ENCODE results near the gene C4orf17. TPM values are rescaled to one million over a fixed set of nuclear protein-coding genes. Genes with fewer than 3 reads are reported as not detected.
A peak's percentile ranks its signal among the peaks of the same experiment; 100 is the strongest.

The C4orf17 gene
- total and polyA plus RNA-seq, 2 of the 8 experiments (the other 6 are each of a cell fraction or from before 2014, with no cell fraction given) = not detected

DNA sequence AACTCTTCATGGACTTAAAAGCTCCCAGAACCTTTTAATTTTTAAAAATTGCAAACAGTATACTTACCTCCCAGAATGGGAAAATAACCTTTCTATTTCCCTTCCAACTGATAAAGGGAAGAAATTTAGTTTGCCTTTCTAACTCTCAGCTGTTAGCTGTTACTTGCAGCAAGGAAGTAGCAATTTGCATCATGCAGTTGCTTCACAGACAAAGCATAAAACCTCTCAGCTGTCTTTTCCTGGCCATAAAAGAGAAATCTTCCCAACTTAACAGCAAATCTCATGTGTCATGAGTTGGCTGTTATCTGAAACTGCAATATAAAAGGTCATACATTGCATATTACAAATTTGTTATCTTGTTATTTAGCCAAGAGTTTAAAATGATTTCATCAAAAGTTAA, 18.4 kb downstream of the C4orf17 start:
- Histone ChIP-seq H2BK20ac (ENCODE audit: low read length) (no peak overlapping the region), H3K27me3 (replicated peaks in 1 of 4; ENCODE audit: control insufficient read depth in 3 of 4, extremely low read depth in 1 of 4, insufficient read depth in 3 of 4, low read length in 3 of 4) (no peaks in the 10 kb centered on the region), H2BK120ac (replicated peaks; ENCODE audit: low read depth, low read length) (no peak overlapping the region), H4K91ac (replicated peaks; ENCODE audit: insufficient read length, low read length) (no peak overlapping the region), H3K79me1 (ENCODE audit: low read depth, low read length) (no peaks in the 10 kb centered on the region), H3K4ac (replicated peaks; ENCODE audit: insufficient read length, low read depth, low read length) (no peak overlapping the region), H4K8ac (ENCODE audit: extremely low read depth, insufficient read depth, low read length) (no peak overlapping the region), H2AK5ac (ENCODE audit: low read depth, low read length) (no peak overlapping the region), H3K23me2 (ENCODE audit: low read depth, low read length) (no peaks in the 10 kb centered on the region), H3K56ac (replicated peaks; ENCODE audit: insufficient read length, low read depth, low read length) (no peak overlapping the region), H3K9me3 (ENCODE audit: insufficient read depth in 2 of 2, low read depth in 1 of 2, low read length in 1 of 2) (no peaks in the 10 kb centered on the region), H3K9ac (replicated peaks in 1 of 4; ENCODE audit: extremely low read depth in 1 of 4, low read depth in 3 of 4, low read length in 3 of 4) (no peak overlapping the region), H3K27ac (ENCODE audit: low read depth, low read length) (no peak overlapping the region), H3K79me2 (ENCODE audit: control insufficient read depth in 1 of 2, insufficient read depth in 2 of 2, low read length in 2 of 2) (no peaks in the 10 kb centered on the region), H2BK12ac (ENCODE audit: low read depth, low read length) (no peak overlapping the region), H2BK15ac (ENCODE audit: low read length) (no peak overlapping the region), H3K4me1 (replicated peaks in 1 of 4; ENCODE audit: control insufficient read depth in 3 of 4, insufficient read depth in 4 of 4, low read length in 3 of 4) (no peaks in the 10 kb centered on the region), H2BK5ac (ENCODE audit: low read depth, low read length) (no peak overlapping the region), H3K36me3 (ENCODE audit: control insufficient read depth in 2 of 4, insufficient read depth in 4 of 4, low read length in 3 of 4) (no peaks in the 10 kb centered on the region), H3K18ac (ENCODE audit: extremely low read depth, low read length) (no peak overlapping the region), H3K4me2 (ENCODE audit: insufficient read depth in 1 of 2, low read depth in 2 of 2, low read length in 2 of 2) (no peak overlapping the region), H3K14ac (ENCODE audit: insufficient read length) (no peak overlapping the region), H4K20me1 (replicated peaks in 1 of 2; ENCODE audit: control insufficient read depth in 1 of 2, insufficient read depth in 2 of 2, low read length in 2 of 2) (no peaks in the 10 kb centered on the region), H3K23ac (ENCODE audit: insufficient read length) (no peak overlapping the region), H3K4me3 (ENCODE audit: extremely low read depth in 1 of 4, insufficient read depth in 2 of 4, low read depth in 3 of 4, low read length in 4 of 4) (no peak overlapping the region), H2AFZ (ENCODE audit: low read length) (peak overlapping the region; percentile 41; the same call in 1 of the 2 replicates), H4K5ac (ENCODE audit: insufficient read length, low read depth, low read length) (no peak overlapping the region)
- FAIRE-seq = no peak
- DNase-seq (ENCODE audit: low read depth in 1 of 2, low spot score in 2 of 2) = no peak
- ChIA-PET POLR2A (ENCODE audit: partially characterized antibody) (no interaction called here), CTCF (ENCODE audit: partially characterized antibody) (interaction anchor here (0.6 to 0.7 kb wide), 2 partner anchors 64 to 282 kb away, joined by 3 read pairs; no protein-coding TSS in a partner anchor)
- TF ChIP-seq SP4 (IDR thresholded peaks at IDR 0.05; ENCODE audit: low read length) (no peak), CHD2 (IDR thresholded peaks at IDR 0.05; ENCODE audit: low read length) (no peak), NRF1 (IDR thresholded peaks at IDR 0.05; ENCODE audit: low read depth, low read length) (no peak), BRCA1 (IDR thresholded peaks at IDR 0.05; ENCODE audit: low read depth, low read length) (no peak), CREB1 (IDR thresholded peaks at IDR 0.05) (no peak), SRF (IDR thresholded peaks at IDR 0.05; ENCODE audit: low read depth, low read length) (no peak), JUND (IDR thresholded peaks at IDR 0.05; ENCODE audit: low read length) (no peak), PHF8 (conservative IDR thresholded peaks at IDR 0.05; ENCODE audit: low read depth, low read length) (no peak), SAP30 (IDR thresholded peaks at IDR 0.05; ENCODE audit: insufficient read depth, insufficient replicate concordance, low read length) (no peak), BACH1 (IDR thresholded peaks at IDR 0.05; ENCODE audit: low read length) (no peak), EP300 (IDR thresholded peaks at IDR 0.05; ENCODE audit: borderline replicate concordance in 1 of 2, low read depth in 2 of 2, low read length in 2 of 2) (no peak)
- TF ChIP-seq, protein P1, sequence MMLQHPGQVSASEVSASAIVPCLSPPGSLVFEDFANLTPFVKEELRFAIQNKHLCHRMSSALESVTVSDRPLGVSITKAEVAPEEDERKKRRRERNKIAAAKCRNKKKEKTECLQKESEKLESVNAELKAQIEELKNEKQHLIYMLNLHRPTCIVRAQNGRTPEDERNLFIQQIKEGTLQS (IDR thresholded peaks at IDR 0.05; ENCODE audit: insufficient read depth, low read depth, low read length) = no peak
- TF ChIP-seq, protein P2, sequence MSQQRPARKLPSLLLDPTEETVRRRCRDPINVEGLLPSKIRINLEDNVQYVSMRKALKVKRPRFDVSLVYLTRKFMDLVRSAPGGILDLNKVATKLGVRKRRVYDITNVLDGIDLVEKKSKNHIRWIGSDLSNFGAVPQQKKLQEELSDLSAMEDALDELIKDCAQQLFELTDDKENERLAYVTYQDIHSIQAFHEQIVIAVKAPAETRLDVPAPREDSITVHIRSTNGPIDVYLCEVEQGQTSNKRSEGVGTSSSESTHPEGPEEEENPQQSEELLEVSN (IDR thresholded peaks at IDR 0.05) = no peak

Measured in H1 (cell line).